ENCODE measurements around the gene LTA4H.

Gene LTA4H

DNA sequence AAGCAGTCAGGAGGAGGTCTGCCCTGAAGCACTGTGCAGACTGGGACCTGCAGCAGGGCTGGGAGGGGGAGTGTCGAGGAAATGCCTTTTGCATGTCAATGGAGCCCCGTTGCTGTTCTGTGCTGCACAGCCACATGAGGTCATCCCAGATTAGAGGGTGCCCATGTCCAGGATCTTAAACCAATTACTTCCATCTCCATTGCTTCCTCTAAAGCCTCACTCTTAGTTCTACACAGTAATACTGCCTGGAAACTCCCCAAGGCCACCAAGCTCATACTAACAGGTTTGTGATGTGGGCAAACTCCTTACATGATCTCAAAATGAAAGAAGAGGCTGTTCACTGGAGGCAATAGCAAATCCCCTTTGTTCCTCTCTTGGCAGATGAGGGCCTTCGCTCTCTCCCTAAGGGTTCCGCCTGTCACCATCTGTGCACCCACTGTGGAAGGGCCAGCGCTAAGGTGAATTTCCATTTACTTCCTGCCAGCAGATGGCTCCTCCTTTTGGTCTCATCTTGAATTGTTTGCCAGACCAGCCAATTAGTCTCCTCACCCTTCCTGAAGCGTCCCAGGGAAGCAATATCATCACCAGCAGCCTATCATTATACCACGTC is 35.4 kb upstream of the LTA4H start:
- H3K9me3 ChIP-seq (ENCODE audit: control insufficient read depth, low read length) = no peaks in the 10 kb centered on the region
- H3K4me3 ChIP-seq (ENCODE audit: insufficient read depth in 1 of 2, low read depth in 1 of 2, low read length in 2 of 2) = no peak overlapping the region
- no peaks in the 10 kb centered on the region for H3K27me3 ChIP-seq (ENCODE audit: control insufficient read depth in 1 of 2, insufficient read depth in 1 of 2, low read length in 2 of 2)
- H3K79me1 ChIP-seq (replicated peaks; ENCODE audit: low read length, poor library complexity, severe bottlenecking) = no peaks in the 10 kb centered on the region
- no peak overlapping the region for H3K9ac ChIP-seq (ENCODE audit: low read length)
- no peak overlapping the region for H2AFZ ChIP-seq (ENCODE audit: low read depth, low read length)
- H2AK5ac ChIP-seq (ENCODE audit: low read length, severe bottlenecking) = no peak overlapping the region
- DNase-seq = peak; percentile 7
- H3K23ac ChIP-seq (ENCODE audit: low read length in 2 of 2) = no peak overlapping the region
- H3K36me3 ChIP-seq (ENCODE audit: control insufficient read depth in 1 of 2, insufficient read depth in 2 of 2, low read depth in 1 of 2, low read length in 2 of 2) = no peaks in the 10 kb centered on the region
- no peak overlapping the region for H3K18ac ChIP-seq (ENCODE audit: low read depth in 1 of 2, low read length in 2 of 2)
- H2BK5ac ChIP-seq (ENCODE audit: low read depth, low read length, poor library complexity, severe bottlenecking) = no peak overlapping the region
- WGBS = 60% methylated on average over 7 of the region's 7 CpGs
- no peak overlapping the region for H4K8ac ChIP-seq (ENCODE audit: low read length)
- no peak overlapping the region for H2BK15ac ChIP-seq (ENCODE audit: low read depth, poor library complexity, severe bottlenecking)
- H3K4me2 ChIP-seq (ENCODE audit: low read length, poor library complexity, severe bottlenecking) = no peak overlapping the region
- peaks cover 2% of the 10 kb centered on the region for H3K4me1 ChIP-seq (ENCODE audit: control insufficient read depth, insufficient read depth, low read depth, low read length)
- H3K27ac ChIP-seq (ENCODE audit: low read length, poor library complexity, severe bottlenecking) = no peak overlapping the region
- no peak overlapping the region for H3K4ac ChIP-seq (ENCODE audit: low read depth in 1 of 2, low read length in 2 of 2)
- H2BK12ac ChIP-seq (ENCODE audit: low read length in 2 of 2) = no peak overlapping the region
- no peak overlapping the region for H4K91ac ChIP-seq (ENCODE audit: low read length)
- H2BK120ac ChIP-seq (ENCODE audit: low read depth, low read length) = no peak overlapping the region
- no peak overlapping the region for H3K14ac ChIP-seq (ENCODE audit: low read length in 2 of 2)

DNA sequence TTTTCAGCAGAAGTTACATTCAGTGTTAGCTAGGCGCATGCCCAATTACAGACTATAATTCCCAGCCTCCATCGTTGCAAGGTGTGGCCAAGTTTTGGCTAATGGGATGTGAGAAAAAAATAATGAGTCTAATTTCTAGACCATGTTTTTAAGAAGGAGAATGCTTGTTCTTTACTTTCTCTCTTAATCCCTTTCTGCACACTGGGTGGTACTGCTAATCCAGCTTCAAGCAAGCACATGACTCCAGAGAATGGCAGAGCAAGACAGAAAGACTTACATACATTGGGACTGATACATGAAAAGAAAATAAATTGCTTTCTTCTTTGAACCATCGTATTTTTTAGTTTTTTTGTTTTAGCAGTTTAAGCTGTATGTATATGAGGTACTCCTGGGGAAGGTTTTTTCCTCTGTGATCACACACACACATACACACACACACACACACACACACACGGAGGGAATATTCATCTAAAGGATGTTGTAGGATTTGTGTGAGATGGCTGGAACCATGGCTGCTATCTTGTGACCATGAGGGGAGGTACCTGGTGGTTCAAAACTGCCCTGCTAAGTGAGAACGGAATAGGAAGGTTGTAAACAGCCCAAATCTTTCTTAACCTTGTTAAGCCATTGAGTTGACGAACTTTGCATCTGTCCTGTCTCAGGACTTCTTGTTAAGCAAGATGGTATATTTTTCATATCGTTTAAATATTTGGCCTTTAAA is 34.3 kb upstream of the LTA4H start:
- H3K27me3 ChIP-seq (ENCODE audit: control insufficient read depth in 1 of 2, insufficient read depth in 1 of 2, low read length in 2 of 2) = no peaks in the 10 kb centered on the region
- no peak overlapping the region for H3K4me3 ChIP-seq (ENCODE audit: insufficient read depth in 1 of 2, low read depth in 1 of 2, low read length in 2 of 2)
- H4K91ac ChIP-seq (ENCODE audit: low read length) = no peak overlapping the region
- no peak overlapping the region for H3K14ac ChIP-seq (ENCODE audit: low read length in 2 of 2)
- no peak overlapping the region for H2AK5ac ChIP-seq (ENCODE audit: low read length, severe bottlenecking)
- H3K4me1 ChIP-seq (ENCODE audit: control insufficient read depth, insufficient read depth, low read depth, low read length) = peaks cover 2% of the 10 kb centered on the region
- no peak overlapping the region for H2BK12ac ChIP-seq (ENCODE audit: low read length in 2 of 2)
- H3K9me3 ChIP-seq (ENCODE audit: control insufficient read depth, low read length) = no peaks in the 10 kb centered on the region
- H2AFZ ChIP-seq (ENCODE audit: low read depth, low read length) = no peak overlapping the region
- no peak overlapping the region for H3K9ac ChIP-seq (ENCODE audit: low read length)
- H3K36me3 ChIP-seq (ENCODE audit: control insufficient read depth in 1 of 2, insufficient read depth in 2 of 2, low read depth in 1 of 2, low read length in 2 of 2) = no peaks in the 10 kb centered on the region
- H3K4me2 ChIP-seq (ENCODE audit: low read length, poor library complexity, severe bottlenecking) = no peak overlapping the region
- H3K79me1 ChIP-seq (replicated peaks; ENCODE audit: low read length, poor library complexity, severe bottlenecking) = no peaks in the 10 kb centered on the region
- no peak overlapping the region for H2BK15ac ChIP-seq (ENCODE audit: low read depth, poor library complexity, severe bottlenecking)
- no peak overlapping the region for H3K18ac ChIP-seq (ENCODE audit: low read depth in 1 of 2, low read length in 2 of 2)
- no peak for DNase-seq
- no peak overlapping the region for H3K4ac ChIP-seq (ENCODE audit: low read depth in 1 of 2, low read length in 2 of 2)
- H3K23ac ChIP-seq (ENCODE audit: low read length in 2 of 2) = no peak overlapping the region
- H4K8ac ChIP-seq (ENCODE audit: low read length) = no peak overlapping the region
- 83% methylated on average over 2 of the region's 7 CpGs for WGBS
- H2BK5ac ChIP-seq (ENCODE audit: low read depth, low read length, poor library complexity, severe bottlenecking) = no peak overlapping the region
- no peak overlapping the region for H2BK120ac ChIP-seq (ENCODE audit: low read depth, low read length)
- H3K27ac ChIP-seq (ENCODE audit: low read length, poor library complexity, severe bottlenecking) = no peak overlapping the region

DNA sequence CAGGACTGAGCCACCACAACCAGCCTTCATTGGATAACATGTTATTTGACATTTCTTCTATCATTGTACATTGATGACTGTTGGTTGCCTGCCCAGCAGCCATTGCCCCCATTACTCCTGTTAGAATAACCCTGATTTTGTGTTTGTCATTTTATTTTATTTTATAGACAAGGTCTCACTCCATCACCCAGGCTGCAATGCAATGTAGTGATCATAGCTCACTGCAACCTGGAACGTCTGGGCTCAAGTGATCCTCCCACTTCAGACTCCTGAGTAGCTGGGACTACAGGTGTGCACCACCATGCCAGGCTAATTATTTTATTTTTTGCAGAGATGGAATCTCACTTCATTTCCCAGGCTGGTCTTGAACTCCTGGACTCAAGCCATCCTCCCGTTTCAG is 33.2 kb upstream of the LTA4H start:
- Histone ChIP-seq H3K27me3 (ENCODE audit: control insufficient read depth in 1 of 2, insufficient read depth in 1 of 2, low read length in 2 of 2) (no peaks in the 10 kb centered on the region), H3K4ac (ENCODE audit: low read depth in 1 of 2, low read length in 2 of 2) (no peak overlapping the region), H2BK5ac (ENCODE audit: low read depth, low read length, poor library complexity, severe bottlenecking) (no peak overlapping the region), H3K4me2 (ENCODE audit: low read length, poor library complexity, severe bottlenecking) (no peak overlapping the region), H3K9ac (ENCODE audit: low read length) (no peak overlapping the region), H2AFZ (ENCODE audit: low read depth, low read length) (no peak overlapping the region), H2BK120ac (ENCODE audit: low read depth, low read length) (no peak overlapping the region), H3K14ac (ENCODE audit: low read length in 2 of 2) (no peak overlapping the region), H2AK5ac (ENCODE audit: low read length, severe bottlenecking) (no peak overlapping the region), H3K4me1 (ENCODE audit: control insufficient read depth, insufficient read depth, low read depth, low read length) (peaks cover 2% of the 10 kb centered on the region), H3K79me1 (replicated peaks; ENCODE audit: low read length, poor library complexity, severe bottlenecking) (no peaks in the 10 kb centered on the region), H2BK15ac (ENCODE audit: low read depth, poor library complexity, severe bottlenecking) (no peak overlapping the region), H3K27ac (ENCODE audit: low read length, poor library complexity, severe bottlenecking) (no peak overlapping the region), H3K18ac (ENCODE audit: low read depth in 1 of 2, low read length in 2 of 2) (no peak overlapping the region), H4K91ac (ENCODE audit: low read length) (no peak overlapping the region), H3K23ac (ENCODE audit: low read length in 2 of 2) (no peak overlapping the region), H3K9me3 (ENCODE audit: control insufficient read depth, low read length) (no peaks in the 10 kb centered on the region), H3K4me3 (ENCODE audit: insufficient read depth in 1 of 2, low read depth in 1 of 2, low read length in 2 of 2) (no peak overlapping the region), H2BK12ac (ENCODE audit: low read length in 2 of 2) (no peak overlapping the region), H3K36me3 (ENCODE audit: control insufficient read depth in 1 of 2, insufficient read depth in 2 of 2, low read depth in 1 of 2, low read length in 2 of 2) (no peaks in the 10 kb centered on the region), H4K8ac (ENCODE audit: low read length) (no peak overlapping the region)
- 95% methylated on average over 2 of the region's 2 CpGs for whole genome bisulfite sequencing
- DNase-seq = no peak

GRCh38 chr12:96068111-96068510 is 32.7 kb upstream of the LTA4H start:
- Histone ChIP-seq H2AK5ac (ENCODE audit: low read length, severe bottlenecking) (no peak overlapping the region), H3K4me1 (ENCODE audit: control insufficient read depth, insufficient read depth, low read depth, low read length) (peaks cover 2% of the 10 kb centered on the region), H4K91ac (ENCODE audit: low read length) (no peak overlapping the region), H3K27ac (ENCODE audit: low read length, poor library complexity, severe bottlenecking) (no peak overlapping the region), H3K4me2 (ENCODE audit: low read length, poor library complexity, severe bottlenecking) (no peak overlapping the region), H4K8ac (ENCODE audit: low read length) (no peak overlapping the region), H3K23ac (ENCODE audit: low read length in 2 of 2) (no peak overlapping the region), H3K4me3 (ENCODE audit: insufficient read depth in 1 of 2, low read depth in 1 of 2, low read length in 2 of 2) (no peak overlapping the region), H2BK120ac (ENCODE audit: low read depth, low read length) (no peak overlapping the region), H3K79me1 (replicated peaks; ENCODE audit: low read length, poor library complexity, severe bottlenecking) (no peaks in the 10 kb centered on the region), H3K9ac (ENCODE audit: low read length) (no peak overlapping the region), H3K27me3 (ENCODE audit: control insufficient read depth in 1 of 2, insufficient read depth in 1 of 2, low read length in 2 of 2) (no peaks in the 10 kb centered on the region), H2BK12ac (ENCODE audit: low read length in 2 of 2) (no peak overlapping the region), H3K4ac (ENCODE audit: low read depth in 1 of 2, low read length in 2 of 2) (no peak overlapping the region), H3K14ac (ENCODE audit: low read length in 2 of 2) (no peak overlapping the region), H3K36me3 (ENCODE audit: control insufficient read depth in 1 of 2, insufficient read depth in 2 of 2, low read depth in 1 of 2, low read length in 2 of 2) (no peaks in the 10 kb centered on the region), H3K18ac (ENCODE audit: low read depth in 1 of 2, low read length in 2 of 2) (no peak overlapping the region), H2BK5ac (ENCODE audit: low read depth, low read length, poor library complexity, severe bottlenecking) (no peak overlapping the region), H3K9me3 (ENCODE audit: control insufficient read depth, low read length) (no peaks in the 10 kb centered on the region), H2AFZ (ENCODE audit: low read depth, low read length) (no peak overlapping the region), H2BK15ac (ENCODE audit: low read depth, poor library complexity, severe bottlenecking) (no peak overlapping the region)
- WGBS = 96% methylated on average over 2 of the region's 5 CpGs
- no peak for DNase-seq

Data from mesenchymal stem cell (in vitro differentiated cells and primary cell).